ENCODE data around the gene CNNM1.

Gene CNNM1

DNA sequence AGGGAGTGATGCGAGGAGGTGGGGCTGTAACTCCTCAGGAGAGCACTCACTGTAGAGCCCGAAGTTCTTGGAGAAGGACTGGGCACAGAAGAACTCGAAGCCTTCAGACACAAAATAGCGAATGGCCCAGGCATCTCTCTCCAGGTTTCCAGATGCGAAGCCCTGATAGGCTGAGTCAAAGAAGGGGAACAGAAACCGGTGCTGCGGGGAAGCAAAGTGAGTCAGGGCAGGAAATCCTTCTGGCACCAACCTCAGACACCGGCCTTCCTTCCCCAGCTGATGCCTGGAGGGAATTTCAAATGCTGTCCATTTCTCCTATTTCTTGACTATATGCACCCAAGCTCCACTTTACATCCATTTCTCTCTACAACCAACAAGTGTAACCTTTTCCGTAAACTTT, 74.5 kb downstream of the CNNM1 start:
- H3K9me3 ChIP-seq (ENCODE audit: control insufficient read depth, insufficient read depth, low read length), result no peaks in the 10 kb centered on the region
- no peaks in the 10 kb centered on the region for H3F3A ChIP-seq (ENCODE audit: control insufficient read depth, insufficient read depth)
- H3K27me3 ChIP-seq (ENCODE audit: control insufficient read depth, low read length), result no peaks in the 10 kb centered on the region
- TF ChIP-seq, protein P1, sequence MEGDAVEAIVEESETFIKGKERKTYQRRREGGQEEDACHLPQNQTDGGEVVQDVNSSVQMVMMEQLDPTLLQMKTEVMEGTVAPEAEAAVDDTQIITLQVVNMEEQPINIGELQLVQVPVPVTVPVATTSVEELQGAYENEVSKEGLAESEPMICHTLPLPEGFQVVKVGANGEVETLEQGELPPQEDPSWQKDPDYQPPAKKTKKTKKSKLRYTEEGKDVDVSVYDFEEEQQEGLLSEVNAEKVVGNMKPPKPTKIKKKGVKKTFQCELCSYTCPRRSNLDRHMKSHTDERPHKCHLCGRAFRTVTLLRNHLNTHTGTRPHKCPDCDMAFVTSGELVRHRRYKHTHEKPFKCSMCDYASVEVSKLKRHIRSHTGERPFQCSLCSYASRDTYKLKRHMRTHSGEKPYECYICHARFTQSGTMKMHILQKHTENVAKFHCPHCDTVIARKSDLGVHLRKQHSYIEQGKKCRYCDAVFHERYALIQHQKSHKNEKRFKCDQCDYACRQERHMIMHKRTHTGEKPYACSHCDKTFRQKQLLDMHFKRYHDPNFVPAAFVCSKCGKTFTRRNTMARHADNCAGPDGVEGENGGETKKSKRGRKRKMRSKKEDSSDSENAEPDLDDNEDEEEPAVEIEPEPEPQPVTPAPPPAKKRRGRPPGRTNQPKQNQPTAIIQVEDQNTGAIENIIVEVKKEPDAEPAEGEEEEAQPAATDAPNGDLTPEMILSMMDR (IDR thresholded peaks at IDR 0.05; ENCODE audit: low read depth, low read length, poor library complexity, severe bottlenecking), result no peak
- TF ChIP-seq EZH2phosphoT487 (IDR thresholded peaks at IDR 0.05; ENCODE audit: borderline replicate concordance, low read length), result no peak
- no peak overlapping the region for H3K4me2 ChIP-seq (ENCODE audit: low read length)
- no peaks in the 10 kb centered on the region for H4K20me1 ChIP-seq (ENCODE audit: control insufficient read depth, insufficient read depth, low read depth, low read length)
- H3K4me1 ChIP-seq (ENCODE audit: control insufficient read depth, low read length), result no peaks in the 10 kb centered on the region
- no peaks in the 10 kb centered on the region for H3K79me2 ChIP-seq (ENCODE audit: control insufficient read depth, low read length)
- no peak overlapping the region for H3K4me3 ChIP-seq (ENCODE audit: low read length)
- no peak overlapping the region for H3K27ac ChIP-seq (ENCODE audit: low read depth, low read length)
- H3K9me2 ChIP-seq (replicated peaks; ENCODE audit: control insufficient read depth, low read length), result no peaks in the 10 kb centered on the region
- H3K36me3 ChIP-seq (ENCODE audit: control insufficient read depth, low read length), result peaks cover 38% of the 10 kb centered on the region

DNA sequence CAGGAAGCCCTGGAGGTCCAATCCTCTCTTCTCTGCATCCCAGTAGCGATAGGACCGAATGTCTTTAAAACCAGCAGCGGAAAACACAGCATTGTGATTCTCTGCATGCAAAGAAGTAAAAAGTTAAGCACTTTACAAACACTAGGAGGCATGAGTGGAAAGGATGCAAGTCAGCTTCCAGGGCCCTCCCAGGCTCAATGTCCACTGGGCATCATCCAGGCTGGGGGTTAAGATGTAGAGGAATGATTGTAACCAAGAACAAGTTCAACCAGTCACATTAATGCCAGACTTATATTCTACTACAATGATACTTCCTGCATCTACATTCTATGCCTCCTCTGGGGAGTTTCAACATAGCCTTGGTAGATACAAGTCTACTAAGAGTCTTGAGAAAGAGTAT, 77.0 kb downstream of the CNNM1 start:
- Histone ChIP-seq H3K4me3 (ENCODE audit: low read length) (no peak overlapping the region), H3K4me1 (ENCODE audit: control insufficient read depth, low read length) (no peaks in the 10 kb centered on the region), H3F3A (ENCODE audit: control insufficient read depth, insufficient read depth) (no peaks in the 10 kb centered on the region), H3K27me3 (ENCODE audit: control insufficient read depth, low read length) (no peaks in the 10 kb centered on the region), H3K4me2 (ENCODE audit: low read length) (no peak overlapping the region), H3K36me3 (ENCODE audit: control insufficient read depth, low read length) (peaks cover 42% of the 10 kb centered on the region), H3K9me3 (ENCODE audit: control insufficient read depth, insufficient read depth, low read length) (no peaks in the 10 kb centered on the region), H3K79me2 (ENCODE audit: control insufficient read depth, low read length) (no peaks in the 10 kb centered on the region), H3K9me2 (replicated peaks; ENCODE audit: control insufficient read depth, low read length) (no peaks in the 10 kb centered on the region), H4K20me1 (ENCODE audit: control insufficient read depth, insufficient read depth, low read depth, low read length) (no peaks in the 10 kb centered on the region; the same call in 1 of the 2 replicates), H3K27ac (ENCODE audit: low read depth, low read length) (no peak overlapping the region)
- no peak for TF ChIP-seq EZH2phosphoT487 (IDR thresholded peaks at IDR 0.05; ENCODE audit: borderline replicate concordance, low read length)
- TF ChIP-seq, protein P1 (IDR thresholded peaks at IDR 0.05; ENCODE audit: low read depth, low read length, poor library complexity, severe bottlenecking), result no peak

DNA sequence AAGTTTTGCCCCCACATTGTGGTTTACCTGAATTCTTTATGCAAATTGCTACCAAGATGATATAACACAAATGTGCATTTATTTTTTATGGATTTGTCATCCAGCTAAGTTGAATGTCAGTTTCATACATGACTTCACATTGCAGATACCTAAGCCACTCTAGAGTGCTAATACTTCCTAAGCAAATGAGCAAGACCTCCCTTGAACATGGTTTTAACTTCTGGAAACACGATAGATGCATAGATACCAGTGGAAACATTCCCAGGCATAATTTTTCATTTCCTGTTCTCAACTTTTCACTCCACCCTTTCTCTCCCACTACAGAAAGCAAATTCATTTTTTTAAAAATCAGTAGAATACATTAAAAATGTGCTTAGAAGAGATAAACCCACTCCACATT, 81.0 kb downstream of the CNNM1 start:
- Histone ChIP-seq H3K79me2 (ENCODE audit: control insufficient read depth, low read length) (no peaks in the 10 kb centered on the region), H3K9me2 (replicated peaks; ENCODE audit: control insufficient read depth, low read length) (no peaks in the 10 kb centered on the region), H3K36me3 (ENCODE audit: control insufficient read depth, low read length) (peaks cover 25% of the 10 kb centered on the region), H3K27me3 (ENCODE audit: control insufficient read depth, low read length) (no peaks in the 10 kb centered on the region), H3K27ac (ENCODE audit: low read depth, low read length) (no peak overlapping the region), H4K20me1 (ENCODE audit: control insufficient read depth, insufficient read depth, low read depth, low read length) (no peaks in the 10 kb centered on the region; the same call in 1 of the 2 replicates), H3K4me1 (ENCODE audit: control insufficient read depth, low read length) (no peaks in the 10 kb centered on the region), H3K9me3 (ENCODE audit: control insufficient read depth, insufficient read depth, low read length) (no peaks in the 10 kb centered on the region), H3K4me3 (ENCODE audit: low read length) (no peak overlapping the region), H3F3A (ENCODE audit: control insufficient read depth, insufficient read depth) (no peaks in the 10 kb centered on the region), H3K4me2 (ENCODE audit: low read length) (no peak overlapping the region)
- TF ChIP-seq, protein P1 (IDR thresholded peaks at IDR 0.05; ENCODE audit: low read depth, low read length, poor library complexity, severe bottlenecking), result no peak
- no peak for TF ChIP-seq EZH2phosphoT487 (IDR thresholded peaks at IDR 0.05; ENCODE audit: borderline replicate concordance, low read length)
